SK-N-SH (cell line): Measurements from ENCODE around the gene CDK15. TPM values are rescaled to one million over a fixed set of nuclear protein-coding genes. Genes with fewer than 3 reads are reported as not detected.

Source experiments
- CTCF ChIA-PET: fragments of 300-600, 350-600 bp; formaldehyde crosslinking; extraction: SDS; loops from one replicate; lab custom pipeline; 2021; lab: Yijun Ruan, JAX
- POLR2A ChIA-PET: fragments of 350-600 bp; sonication (Branson Sonifier 250); formaldehyde crosslinking; extraction: SDS; loops from one replicate; lab custom pipeline; 2020; ENCODE audit warnings: antibody characterized with exemption, inconsistent platforms; lab: Yijun Ruan, JAX
- DNase-seq: peaks from one replicate; pipeline ENCODE4 v3.0.0; 2012
- H2AFZ ChIP-seq: fragments of 200-600 bp; sonication (generic); 2 replicates; pipeline ENCODE4 v1.8.1; 2016; ENCODE audit warnings: antibody characterized with exemption, mild to moderate bottlenecking, low read depth
- H3F3A ChIP-seq: fragments of 200-600 bp; sonication (generic); replicated peaks from 2 replicates; pipeline ENCODE3; 2016; ENCODE audit warnings: antibody characterized with exemption, mild to moderate bottlenecking; ENCODE audit not compliant: insufficient read depth
- H3K27ac ChIP-seq, 2 experiments: fragments of 200-500 bp in 1 of 2; fragments of 200-600 bp in 1 of 2; sonication (Bioruptor generic) in 1 of 2; sonication (generic), shearing (Covaris generic) in 1 of 2; 2 replicates each; pipeline versions ENCODE4 v1.5.1 to v1.6.1; 2014 to 2016; ENCODE audit warnings: low read depth in 2 of 2, inconsistent platforms in 1 of 2, low read length in 1 of 2, mild to moderate bottlenecking in 1 of 2, mixed read lengths in 1 of 2
- H3K27me3 ChIP-seq: fragments of 200-600 bp; sonication (generic), shearing (Covaris generic); 2 replicates; pipeline ENCODE4 v1.6.1; 2016; ENCODE audit warnings: mixed run types; ENCODE audit not compliant: insufficient read depth
- H3K36me3 ChIP-seq, 2 experiments: fragments of 200-500 bp in 1 of 2; fragments of 200-600 bp in 1 of 2; sonication (Bioruptor generic) in 1 of 2; sonication (generic) in 1 of 2; replicated peaks in 1 of 2; 2 replicates each; pipeline versions ENCODE3 to v1.5.1; 2014 to 2016; ENCODE audit warnings: low read length in 1 of 2, mild to moderate bottlenecking in 1 of 2; ENCODE audit not compliant: insufficient read depth in 2 of 2, control insufficient read depth in 1 of 2
- H3K4me1 ChIP-seq, 2 experiments: fragments of 200-500 bp in 1 of 2; fragments of 200-600 bp in 1 of 2; sonication (Bioruptor generic) in 1 of 2; sonication (generic), shearing (Covaris generic) in 1 of 2; 2 replicates each; pipeline versions ENCODE4 v1.5.1 to v1.6.1; 2014 to 2016; ENCODE audit warnings: low read depth in 1 of 2, low read length in 1 of 2, mixed run types in 1 of 2; ENCODE audit not compliant: insufficient read depth in 2 of 2, control insufficient read depth in 1 of 2
- H3K4me2 ChIP-seq: fragments of 200-600 bp; sonication (generic), shearing (Covaris generic); 2 replicates; pipeline ENCODE4 v1.6.1; 2017; ENCODE audit warnings: mixed run types
- H3K4me3 ChIP-seq, 2 experiments: fragments of 200-500 bp in 1 of 2; fragments of 200-600 bp in 1 of 2; sonication (Bioruptor generic) in 1 of 2; sonication (generic), shearing (Covaris generic) in 1 of 2; 2 replicates each; pipeline versions ENCODE4 v1.5.1 to v1.8.1; 2014 to 2016; ENCODE audit warnings: low read depth in 2 of 2, inconsistent platforms in 1 of 2, low read length in 1 of 2, mild to moderate bottlenecking in 1 of 2, mixed read lengths in 1 of 2, moderate library complexity in 1 of 2
- H3K79me2 ChIP-seq: fragments of 200-600 bp; sonication (generic); 2 replicates; pipeline ENCODE4 v1.8.1; 2017; ENCODE audit warnings: mild to moderate bottlenecking; ENCODE audit not compliant: insufficient read depth
- H3K9ac ChIP-seq: fragments of 200-600 bp; sonication (generic); 2 replicates; pipeline ENCODE4 v1.6.1; 2017; ENCODE audit warnings: mixed run types
- H3K9me2 ChIP-seq: fragments of 200-600 bp; sonication (generic); 2 replicates; pipeline ENCODE4 v1.6.1; 2017; ENCODE audit warnings: mixed run types
- H3K9me3 ChIP-seq: fragments of 200-600 bp; sonication (generic); 2 replicates; pipeline ENCODE4 v1.6.1; 2017; ENCODE audit warnings: mixed run types, mild to moderate bottlenecking, moderate library complexity
- H4K20me1 ChIP-seq: fragments of 200-600 bp; sonication (generic); 2 replicates; pipeline ENCODE4 v1.6.1; 2017; ENCODE audit warnings: mild to moderate bottlenecking, mixed run types; ENCODE audit not compliant: insufficient read depth
- CHD2 ChIP-seq: fragments of 150-350 bp; IDR thresholded peaks from 2 replicates; pipeline ENCODE4 v1.6.1; 2018; ENCODE audit warnings: low read length; ENCODE audit not compliant: partially characterized antibody
- CTCF ChIP-seq: fragments of 200-600 bp; sonication (generic); IDR thresholded peaks from 2 replicates; pipeline ENCODE4 v1.6.1; 2017; ENCODE audit warnings: antibody characterized with exemption, mild to moderate bottlenecking, moderate library complexity
- EP300 ChIP-seq, 2 experiments: IDR thresholded peaks; 2 replicates each; pipeline versions ENCODE4 v1.4.0 to v1.6.1; 2012; ENCODE audit warnings: borderline replicate concordance in 1 of 2, low read depth in 1 of 2, low read length in 1 of 2
- GATA2 ChIP-seq: sonication (generic); formaldehyde crosslinking; IDR thresholded peaks from 2 replicates; pipeline ENCODE4 v1.5.0; 2020; ENCODE audit warnings: mild to moderate bottlenecking, missing genetic modification reagents
- IRF3 ChIP-seq: fragments of 150-350 bp; IDR thresholded peaks from 2 replicates; pipeline ENCODE4 v1.6.1; 2016; ENCODE audit warnings: mild to moderate bottlenecking, low read depth, low read length
- MEF2A ChIP-seq: IDR thresholded peaks from 2 replicates; pipeline ENCODE4 v1.4.0; 2012; ENCODE audit warnings: low read depth, borderline replicate concordance
- POLR2AphosphoS5 ChIP-seq: IDR thresholded peaks from 2 replicates; pipeline ENCODE4 v1.6.1; 2012; ENCODE audit warnings: low read depth, low read length
- RAD21 ChIP-seq: IDR thresholded peaks from 2 replicates; pipeline ENCODE4 v1.6.1; 2012; ENCODE audit warnings: mild to moderate bottlenecking, low read length
- RFX5 ChIP-seq: IDR thresholded peaks from 2 replicates; pipeline ENCODE4 v1.6.1; 2012; ENCODE audit warnings: mild to moderate bottlenecking, improper control_type of control experiment, low read length
- SMC3 ChIP-seq: IDR thresholded peaks from 2 replicates; pipeline ENCODE4 v1.6.1; 2012; ENCODE audit warnings: low read depth, low read length, improper control_type of control experiment
- TAF1 ChIP-seq: IDR thresholded peaks from 2 replicates; pipeline ENCODE4 v1.6.1; 2012; ENCODE audit warnings: low read depth, mild to moderate bottlenecking, low read length, moderate library complexity, borderline replicate concordance
- USF1 ChIP-seq: IDR thresholded peaks from 2 replicates; pipeline ENCODE4 v1.4.0; 2012; ENCODE audit warnings: low read depth, borderline replicate concordance
- ZBTB33 ChIP-seq: IDR thresholded peaks from 2 replicates; pipeline ENCODE4 v1.4.0; 2012; ENCODE audit warnings: low read depth, borderline replicate concordance
- polyA plus RNA-seq, 3 experiments: library from polyadenylated mRNA; depleted of rRNA; stranded (reverse); fragments of >200 nt; gene quantifications; 2 replicates each; pipeline ENCODE4 v1.2.3, GENCODE V29; 2012

Gene CDK15
- polyA plus RNA-seq, 1 of the 3 experiments (the other 2 are of a cell fraction): 1.8 TPM

GRCh38 chr2:201796478-201796865 lies 9.9 kb upstream of the CDK15 start:
- no peaks in the 10 kb centered on the region for H4K20me1 ChIP-seq
- H3K4me2 ChIP-seq: no peak overlapping the region
- ChIA-PET CTCF (interaction anchor here (0.5 to 2.6 kb wide), 7 partner anchors 10 to 487 kb away, joined by 3 to 12 read pairs (median 3); partner anchors contain the start of gene CDK15), POLR2A (no interaction called here)
- no peaks in the 10 kb centered on the region for H3K27me3 ChIP-seq
- H3K27ac ChIP-seq: peak overlapping the region; percentile 3 to 99; a peak in 3 of 4 replicates
- H3K4me1 ChIP-seq: peaks cover 0 to 22% of the 10 kb centered on the region in 2 experiments; a peak in 2 of 4 replicates
- H3K36me3 ChIP-seq: no peaks in the 10 kb centered on the region
- TF ChIP-seq RFX5 (no peak), EP300 (IDR thresholded peaks at IDR 0.05; ENCODE audit: borderline replicate concordance in 1 of 2, low read depth in 1 of 2, low read length in 1 of 2) (no peak), ZBTB33 (no peak), SMC3 (no peak), IRF3 (no peak), GATA2 (CRISPR knock-in tag) (no peak), USF1 (no peak), CHD2 (no peak), POLR2AphosphoS5 (no peak), CTCF (no peak), MEF2A (no peak), TAF1 (no peak), RAD21 (no peak)
- no peaks in the 10 kb centered on the region for H3K9me2 ChIP-seq
- DNase-seq: no peak
- no peaks in the 10 kb centered on the region for H3K9me3 ChIP-seq
- peaks cover 48% of the 10 kb centered on the region for H3F3A ChIP-seq
- H3K9ac ChIP-seq: no peak overlapping the region
- H3K4me3 ChIP-seq: no peak overlapping the region
- no peak overlapping the region for H2AFZ ChIP-seq
- H3K79me2 ChIP-seq: no peaks in the 10 kb centered on the region
